OCI-LY1 (cell line): ENCODE data around the gene KLHL5.

Source experiments
- EZH2 ChIP-seq: fragments of 200-600 bp; sonication (generic), shearing (Covaris generic); IDR thresholded peaks from 2 replicates; pipeline ENCODE4 v1.8.0; 2017; ENCODE audit warnings: borderline replicate concordance, mixed run types, mild to moderate bottlenecking, antibody characterized with exemption, low read length, moderate library complexity, mixed read lengths
- TF ChIP-seq, protein P1 (sequence below): fragments of 200-600 bp; sonication (generic), shearing (Covaris generic); IDR thresholded peaks from 2 replicates; pipeline ENCODE4 v1.5.1; 2017; ENCODE audit warnings: mild to moderate bottlenecking, antibody characterized with exemption, low read length, moderate library complexity, mixed read lengths

DNA sequence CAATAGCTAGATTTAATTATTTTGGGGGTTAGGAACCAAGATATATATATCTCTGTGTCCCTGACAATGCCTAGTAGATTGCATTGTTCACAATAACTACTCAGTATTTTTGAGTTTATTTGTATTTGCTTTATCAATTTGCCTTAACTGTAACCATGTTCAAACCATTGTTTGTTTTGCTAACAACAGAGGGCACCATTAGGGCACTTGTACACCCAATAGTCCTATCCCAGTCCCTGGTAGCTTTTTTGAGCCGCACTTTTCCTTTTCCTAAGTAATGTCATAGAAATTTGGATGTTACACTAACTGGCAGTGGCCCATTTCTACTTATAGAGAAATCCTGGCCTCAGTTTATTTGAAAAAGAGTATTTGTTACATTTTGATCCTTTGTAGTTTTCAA lies 575 bp upstream of the KLHL5 start:
- TF ChIP-seq, protein P1, sequence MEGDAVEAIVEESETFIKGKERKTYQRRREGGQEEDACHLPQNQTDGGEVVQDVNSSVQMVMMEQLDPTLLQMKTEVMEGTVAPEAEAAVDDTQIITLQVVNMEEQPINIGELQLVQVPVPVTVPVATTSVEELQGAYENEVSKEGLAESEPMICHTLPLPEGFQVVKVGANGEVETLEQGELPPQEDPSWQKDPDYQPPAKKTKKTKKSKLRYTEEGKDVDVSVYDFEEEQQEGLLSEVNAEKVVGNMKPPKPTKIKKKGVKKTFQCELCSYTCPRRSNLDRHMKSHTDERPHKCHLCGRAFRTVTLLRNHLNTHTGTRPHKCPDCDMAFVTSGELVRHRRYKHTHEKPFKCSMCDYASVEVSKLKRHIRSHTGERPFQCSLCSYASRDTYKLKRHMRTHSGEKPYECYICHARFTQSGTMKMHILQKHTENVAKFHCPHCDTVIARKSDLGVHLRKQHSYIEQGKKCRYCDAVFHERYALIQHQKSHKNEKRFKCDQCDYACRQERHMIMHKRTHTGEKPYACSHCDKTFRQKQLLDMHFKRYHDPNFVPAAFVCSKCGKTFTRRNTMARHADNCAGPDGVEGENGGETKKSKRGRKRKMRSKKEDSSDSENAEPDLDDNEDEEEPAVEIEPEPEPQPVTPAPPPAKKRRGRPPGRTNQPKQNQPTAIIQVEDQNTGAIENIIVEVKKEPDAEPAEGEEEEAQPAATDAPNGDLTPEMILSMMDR = 0 out of 2 replicates have a peak, but pooled peaks have one; percentile 5
- no peak for TF ChIP-seq EZH2
